K562 (cell line): Measurements from ENCODE around the gene SOX18. TPM values are rescaled to one million over a fixed set of nuclear protein-coding genes. Genes with fewer than 3 reads are reported as not detected.

ENCODE experiments used
- ATAC-seq: fragments of 200-7000 bp; cut with Tn5 transposase; 3 replicates; pipeline ENCODE4 v1.9.1; 2020; ENCODE audit warnings: moderate library complexity
- BruUV-seq: library from RNA; stranded (reverse); fragments of 400-500 nt; replicated peaks from 2 replicates; lab custom pipeline; 2021; lab: Mats Ljungman, UMichigan
- CTCF ChIA-PET: fragments of 300-600 bp; formaldehyde crosslinking; extraction: SDS; loops from one replicate; lab custom pipeline; 2021; ENCODE audit warnings: low intra/inter-chr PET ratio; lab: Yijun Ruan, JAX
- POLR2A ChIA-PET: fragments of 300-600, 350-650 bp; sonication (Branson Sonifier 250); formaldehyde crosslinking; extraction: SDS; loops from one replicate; lab custom pipeline; 2021; ENCODE audit warnings: antibody characterized with exemption, inconsistent platforms; lab: Yijun Ruan, JAX
- DNase-seq, 4 experiments: peaks; one replicate each; pipeline versions ENCODE4 v3.0.0 to v3.0.0-alpha.2; 2011 to 2018; ENCODE audit warnings: low spot score in 3 of 4, mixed read lengths in 3 of 4; ENCODE audit errors: extremely low read depth in 1 of 4
- FAIRE-seq: peaks from 2 replicates; lab custom pipeline; 2011; peaks lifted over from hg19 to GRCh38; lab: Jason Lieb, UNC
- H2AFZ ChIP-seq: 2 replicates; pipeline ENCODE4 v1.6.0; 2011; ENCODE audit warnings: low read depth, low read length, control low read depth, inconsistent platforms
- H3K27ac ChIP-seq: fragments of 200-600 bp; 3 replicates; pipeline ENCODE4 v1.8.0; 2011; ENCODE audit warnings: low read depth, mild to moderate bottlenecking, control low read depth, inconsistent platforms, low read length, moderate library complexity, mixed read lengths; ENCODE audit errors: extremely low read depth
- H3K27me3 ChIP-seq, 2 experiments: fragments of 300-600 bp in 1 of 2; 2 replicates in 1 of 2; 3 replicates in 1 of 2; pipeline versions ENCODE4 v1.6.0 to v1.8.0; 2011; ENCODE audit warnings: inconsistent platforms in 2 of 2, low read length in 2 of 2, mild to moderate bottlenecking in 1 of 2, mixed read lengths in 1 of 2, moderate library complexity in 1 of 2; ENCODE audit not compliant: control insufficient read depth in 2 of 2, insufficient read depth in 2 of 2
- H3K36me3 ChIP-seq: fragments of 300-600 bp; 3 replicates; pipeline ENCODE4 v1.8.0; 2011; ENCODE audit warnings: mild to moderate bottlenecking, low read length, inconsistent platforms; ENCODE audit not compliant: control insufficient read depth, insufficient read depth
- H3K4me1 ChIP-seq, 2 experiments: fragments of 200-600 bp in 1 of 2; replicated peaks in 1 of 2; 2 replicates in 1 of 2; 3 replicates in 1 of 2; pipeline versions ENCODE4 v1.5.1 to v1.8.0; 2011; ENCODE audit warnings: inconsistent platforms in 2 of 2, low read length in 2 of 2, mild to moderate bottlenecking in 1 of 2, mixed read lengths in 1 of 2, moderate library complexity in 1 of 2; ENCODE audit not compliant: control insufficient read depth in 2 of 2, insufficient read depth in 2 of 2
- H3K4me2 ChIP-seq: 2 replicates; pipeline ENCODE4 v1.6.1; 2011; ENCODE audit warnings: low read length, control low read depth, inconsistent platforms, mixed read lengths; ENCODE audit not compliant: insufficient read depth
- H3K4me3 ChIP-seq: fragments of 200-600 bp; sonication (generic), shearing (Covaris generic); 2 replicates; pipeline ENCODE4 v1.5.1; 2016; ENCODE audit warnings: control low read depth, inconsistent platforms
- H3K79me2 ChIP-seq: fragments of 200-600 bp; 3 replicates; pipeline ENCODE4 v1.8.0; 2011; ENCODE audit warnings: low read length, inconsistent platforms; ENCODE audit not compliant: control insufficient read depth, insufficient read depth
- H3K9ac ChIP-seq, 2 experiments: 2 replicates each; pipeline versions ENCODE4 v1.6.0 to v1.6.1; 2011; ENCODE audit warnings: low read depth in 2 of 2, low read length in 2 of 2, control low read depth in 1 of 2, inconsistent platforms in 1 of 2, mild to moderate bottlenecking in 1 of 2, mixed read lengths in 1 of 2; ENCODE audit not compliant: insufficient read depth in 1 of 2
- H3K9me1 ChIP-seq: one replicate; pipeline ENCODE4 v1.6.0; 2011; ENCODE audit warnings: inconsistent platforms, mild to moderate bottlenecking, low read length, moderate library complexity; ENCODE audit not compliant: control insufficient read depth, insufficient read depth
- H3K9me3 ChIP-seq: replicated peaks from 2 replicates; pipeline ENCODE4 v1.5.1; 2011; ENCODE audit warnings: low read depth, low read length, inconsistent platforms; ENCODE audit not compliant: control insufficient read depth, insufficient read depth
- H4K20me1 ChIP-seq: replicated peaks from 2 replicates; pipeline ENCODE4 v1.6.1; 2011; ENCODE audit warnings: low read length, inconsistent platforms, mixed read lengths; ENCODE audit not compliant: control insufficient read depth, insufficient read depth
- ARHGAP35 ChIP-seq: fragments of 450-650 bp; IDR thresholded peaks from 2 replicates; pipeline ENCODE4 v1.6.1; 2018; ENCODE audit not compliant: partially characterized antibody
- FOS ChIP-seq: IDR thresholded peaks from 3 replicates; pipeline ENCODE4 v1.6.1; 2011; ENCODE audit not compliant: insufficient read length; ENCODE audit errors: extremely low read depth
- MYC ChIP-seq, 2 experiments: fragments of 250-450 bp in 1 of 2; sonication (Bioruptor Pico) in 1 of 2; IDR thresholded peaks; 2 replicates each; pipeline versions ENCODE4 v1.5.1 to v1.6.1; 2012 to 2021; ENCODE audit warnings: low read depth in 2 of 2, borderline replicate concordance in 1 of 2, improper control_type of control experiment in 1 of 2, low read length in 1 of 2, mild to moderate bottlenecking in 1 of 2, moderate library complexity in 1 of 2
- NONO ChIP-seq, 2 experiments: fragments of 200-400 bp in 1 of 2; fragments of 450-650 bp in 1 of 2; formaldehyde crosslinking in 1 of 2; IDR thresholded peaks; 2 replicates each; pipeline ENCODE4 v1.6.1; 2017; ENCODE audit warnings: low read depth in 2 of 2, mild to moderate bottlenecking in 2 of 2, moderate library complexity in 2 of 2, low read length in 1 of 2
- ZFP30 ChIP-seq: fragments of 250-450 bp; sonication (Bioruptor Pico); IDR thresholded peaks from 2 replicates; pipeline ENCODE4 v1.8.0; 2022; ENCODE audit warnings: moderate library complexity, mild to moderate bottlenecking, inconsistent platforms, borderline replicate concordance
- ZNF124 ChIP-seq: sonication (generic); formaldehyde crosslinking; IDR thresholded peaks from 2 replicates; pipeline ENCODE4 v1.8.1; 2022; ENCODE audit warnings: missing genetic modification reagents
- ZNF436 ChIP-seq: fragments of 250-450, 450-650 bp; sonication (Bioruptor Pico); formaldehyde crosslinking; IDR thresholded peaks from 2 replicates; pipeline ENCODE4 v1.7.0; 2020; ENCODE audit warnings: mild to moderate bottlenecking
- ZZZ3 ChIP-seq: fragments of 450-650 bp; IDR thresholded peaks from 2 replicates; pipeline ENCODE4 v1.6.1; 2016; ENCODE audit warnings: antibody characterized with exemption, mild to moderate bottlenecking, moderate library complexity
- WGBS: fragments of 100-300 bp; shearing (Covaris generic); methylation state at CpG from one replicate; pipeline ENCODE4 v1.1.6; 2016; ENCODE audit warnings: low coverage, mixed read lengths; ENCODE audit not compliant: insufficient coverage; ENCODE audit errors: missing lambda C conversion rate; 5-methylcytosine and 5-hydroxymethylcytosine counted together
- in situ Hi-C: fragments of 300-500 bp; cut with MboI; formaldehyde crosslinking; loops from 4 replicates; pipeline ENCODE4 v1.15.0; 2018; ENCODE audit warnings: inconsistent platforms, mixed read lengths
- intact Hi-C: fragments of 100-400 bp; cut with micrococcal nuclease; formaldehyde crosslinking; loops from 2 replicates; pipeline ENCODE4 v1.14.2; 2022
- polyA plus RNA-seq, 8 experiments: library from polyadenylated mRNA; depleted of rRNA in 4 of 8; stranded (reverse) in 5 of 8; unstranded in 3 of 8; fragments of >200 nt; fragmentation: Nextera tagmentation in 2 of 8; fragmentation: Illumina TruSeq in 1 of 8; extraction: Ambion mirVana in 2 of 8; extraction: Trizol in 1 of 8; gene quantifications; 2 replicates each; pipeline versions ENCODE4 v1.2.1 to v1.2.3, GENCODE V29; 2011 to 2014; ENCODE audit warnings: inconsistent platforms in 1 of 8, missing spikeins in 1 of 8
- total RNA-seq, 7 experiments: library from RNA; depleted of rRNA in 6 of 7; stranded (reverse); fragments of >200 nt in 6 of 7; fragmentation: Illumina TruSeq in 2 of 7; extraction: Trizol in 2 of 7; gene quantifications; 2 replicates each; pipeline versions ENCODE4 v1.2.1 to v1.2.3, GENCODE V29; 2011 to 2021; ENCODE audit warnings: low replicate concordance in 1 of 7
- TF ChIP-seq, protein P1 (sequence below), 2 experiments: fragments of 450-650 bp; conservative IDR thresholded peaks; 2 replicates each; pipeline ENCODE4 v1.6.1; 2017; ENCODE audit warnings: mild to moderate bottlenecking in 2 of 2, moderate library complexity in 2 of 2

Gene SOX18
- total and polyA plus RNA-seq, 9 of the 15 experiments (the other 6 are each of a cell fraction or from before 2014, with no cell fraction given) = 0.15 to 19.8 (median 0.33) TPM

DNA sequence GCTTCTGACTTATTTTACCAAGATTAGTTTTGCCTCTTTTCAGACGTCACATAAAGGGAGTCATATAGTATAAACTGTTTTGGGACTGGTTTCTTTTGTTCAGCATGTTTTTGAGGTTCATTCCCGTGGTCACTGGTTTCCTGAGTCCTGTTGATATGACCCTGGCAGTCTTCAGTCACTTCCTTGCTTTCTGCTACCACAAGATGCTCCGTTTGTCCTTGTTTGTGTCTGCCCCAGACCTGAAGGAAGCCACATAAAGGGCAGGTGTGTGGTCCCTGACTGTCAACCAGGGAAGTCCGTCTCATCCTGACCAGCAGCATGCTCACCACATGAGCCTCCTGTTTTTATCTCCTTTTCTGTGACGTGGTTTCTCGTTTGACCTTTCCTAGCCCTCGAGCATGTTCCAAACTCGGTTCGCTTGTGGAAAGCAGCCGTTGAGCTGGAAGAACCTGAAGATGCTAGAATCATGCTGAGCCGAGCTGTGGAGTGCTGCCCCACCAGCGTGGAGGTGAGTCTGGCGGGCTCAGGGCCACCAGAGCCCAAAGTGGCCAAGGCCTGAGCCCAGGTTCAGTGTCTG lies 39.5 kb downstream of the SOX18 start:
- no peak for DNase-seq
- Histone ChIP-seq H3K36me3 (peaks cover 78% of the 10 kb centered on the region), H3K4me3 (no peak overlapping the region), H3K9me3 (peaks cover 6% of the 10 kb centered on the region), H2AFZ (no peak overlapping the region), H3K27ac (no peak overlapping the region), H3K9ac (no peak overlapping the region), H3K9me1 (no peaks in the 10 kb centered on the region), H3K4me2 (no peak overlapping the region), H4K20me1 (no peaks in the 10 kb centered on the region), H3K4me1 (no peaks in the 10 kb centered on the region)
- BruUV-seq = no TSS peak
- intact Hi-C loops = no loop called here
- POLR2A ChIA-PET = no interaction called here
- WGBS = 88% methylated on average over 13 of the region's 13 CpGs
- TF ChIP-seq MYC (IDR thresholded peaks at IDR 0.05; ENCODE audit: low read depth, low read length) = no peak
- TF ChIP-seq MYC (CRISPR knock-in tag; IDR thresholded peaks at IDR 0.05; ENCODE audit: borderline replicate concordance, low read depth) = no peak
- TF ChIP-seq NONO (IDR thresholded peaks at IDR 0.05; ENCODE audit: low read depth in 2 of 2, low read length in 1 of 2) = no peak
- TF ChIP-seq ZNF124 (CRISPR knock-in tag) = 0 out of 2 replicates have a peak, but pooled peaks have one; percentile 36
- TF ChIP-seq ARHGAP35 = no peak
- no peak for TF ChIP-seq FOS
- no peak for TF ChIP-seq ZNF436 (CRISPR knock-in tag)
- TF ChIP-seq, protein P1, sequence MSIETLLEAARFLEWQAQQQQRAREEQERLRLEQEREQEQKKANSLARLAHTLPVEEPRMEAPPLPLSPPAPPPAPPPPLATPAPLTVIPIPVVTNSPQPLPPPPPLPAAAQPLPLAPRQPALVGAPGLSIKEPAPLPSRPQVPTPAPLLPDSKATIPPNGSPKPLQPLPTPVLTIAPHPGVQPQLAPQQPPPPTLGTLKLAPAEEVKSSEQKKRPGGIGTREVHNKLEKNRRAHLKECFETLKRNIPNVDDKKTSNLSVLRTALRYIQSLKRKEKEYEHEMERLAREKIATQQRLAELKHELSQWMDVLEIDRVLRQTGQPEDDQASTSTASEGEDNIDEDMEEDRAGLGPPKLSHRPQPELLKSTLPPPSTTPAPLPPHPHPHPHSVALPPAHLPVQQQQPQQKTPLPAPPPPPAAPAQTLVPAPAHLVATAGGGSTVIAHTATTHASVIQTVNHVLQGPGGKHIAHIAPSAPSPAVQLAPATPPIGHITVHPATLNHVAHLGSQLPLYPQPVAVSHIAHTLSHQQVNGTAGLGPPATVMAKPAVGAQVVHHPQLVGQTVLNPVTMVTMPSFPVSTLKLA (conservative IDR thresholded peaks at IDR 0.05) = no peak
- TF ChIP-seq ZFP30 (CRISPR knock-in tag) = no peak
- TF ChIP-seq ZZZ3 = no peak
- TF ChIP-seq, all 486 proteins: peak for 1
- in situ Hi-C loops = no loop called here
- CTCF ChIA-PET = interaction anchor here (0.6 kb wide), 1 partner anchor 177 kb away, joined by 3 read pairs; no protein-coding TSS in a partner anchor
- no peak for ATAC-seq
- FAIRE-seq = no peak
- Histone ChIP-seq H3K79me2 (peaks cover 3% of the 10 kb centered on the region; the same call in 1 of the 3 replicates), H3K27me3 (no peaks in the 10 kb centered on the region)
